NCI-H774 (cell line): ENCODE results near the gene ITGAD.
"Not testable (repeated sequence)": the region's sequence is repeated elsewhere in the genome, so short reads cannot be mapped to it uniquely, and the experiment has no call there.

Experiments
- DNase-seq: peaks from one replicate; lab custom pipeline; 2025; lab: John Stamatoyannopoulos, UW

Gene ITGAD

DNA sequence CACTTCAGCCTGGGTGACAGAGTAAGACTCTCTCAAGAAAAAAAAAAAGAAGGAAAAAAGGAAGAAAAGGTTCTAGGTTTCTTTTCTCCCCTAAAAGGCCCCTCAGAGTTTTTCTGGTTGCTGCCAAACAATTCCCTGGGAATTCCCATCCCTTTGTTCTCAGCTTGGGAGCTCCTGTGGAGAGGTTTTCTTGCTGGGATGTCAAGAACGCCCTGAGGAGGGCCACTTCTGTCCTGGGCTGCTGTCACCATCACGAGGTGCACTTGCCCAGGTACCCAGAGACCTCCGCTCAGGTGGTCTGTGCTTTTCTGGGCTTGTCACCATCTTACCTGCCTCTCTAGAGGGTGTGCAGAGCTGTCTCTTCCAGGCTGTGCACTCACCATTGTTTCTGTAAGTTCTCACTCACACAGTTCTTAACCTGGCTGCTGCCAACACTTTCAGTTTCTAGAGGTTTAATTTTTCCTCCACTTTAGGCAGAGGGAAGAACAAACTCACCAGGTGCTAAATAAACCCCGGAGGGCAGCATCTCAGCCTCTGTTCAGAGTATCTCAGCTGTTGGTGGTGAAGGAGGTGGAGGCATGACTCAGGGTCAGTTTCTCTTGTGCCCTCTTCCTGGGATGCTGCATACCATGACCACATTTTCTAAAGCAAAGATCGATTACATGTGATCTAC, 37.4 kb downstream of the ITGAD start:
- no peak for DNase-seq

DNA sequence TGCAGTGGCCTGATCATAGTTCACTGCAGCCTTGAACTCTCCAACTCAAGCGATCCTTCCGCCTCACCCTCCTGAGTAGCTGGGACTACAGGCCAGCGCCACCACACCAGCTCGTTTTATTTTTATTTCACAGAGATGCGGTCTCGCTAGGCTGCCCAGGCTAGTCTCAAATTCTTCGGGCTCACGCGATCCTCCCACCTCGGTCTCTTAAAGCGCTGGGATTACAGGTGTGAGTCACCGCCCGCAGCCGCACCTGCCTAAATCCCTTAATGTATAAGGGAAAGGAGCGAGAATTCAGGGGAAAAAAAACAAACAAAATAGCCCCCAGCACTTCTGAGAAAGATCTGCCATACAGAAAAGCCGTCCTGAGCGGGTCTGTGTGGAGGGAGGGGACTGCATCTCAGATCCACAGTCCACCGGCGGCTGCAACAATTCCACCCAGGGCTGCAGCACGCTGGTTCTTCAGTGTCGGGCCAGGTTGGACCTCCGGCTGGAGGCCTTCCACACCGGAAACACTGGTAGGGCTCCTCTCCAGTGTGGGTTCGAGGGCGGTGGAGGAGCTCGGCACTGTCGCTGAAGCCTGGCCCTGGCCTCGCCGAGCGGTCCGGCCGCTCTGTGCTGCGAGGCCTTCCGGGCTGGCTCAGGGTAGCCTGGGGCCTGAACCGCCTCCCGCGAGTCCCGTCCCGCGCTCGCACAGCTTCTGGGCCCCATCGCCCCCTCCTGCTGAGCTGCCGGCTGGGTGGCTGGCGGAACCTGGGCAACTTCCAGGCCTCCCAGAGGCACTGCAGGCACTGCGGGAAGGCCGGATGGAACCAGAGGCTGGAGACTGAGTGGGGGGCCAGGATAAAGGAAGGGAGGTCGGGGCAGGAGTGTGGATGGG, 42.4 kb downstream of the ITGAD start:
- no peak for DNase-seq

DNA sequence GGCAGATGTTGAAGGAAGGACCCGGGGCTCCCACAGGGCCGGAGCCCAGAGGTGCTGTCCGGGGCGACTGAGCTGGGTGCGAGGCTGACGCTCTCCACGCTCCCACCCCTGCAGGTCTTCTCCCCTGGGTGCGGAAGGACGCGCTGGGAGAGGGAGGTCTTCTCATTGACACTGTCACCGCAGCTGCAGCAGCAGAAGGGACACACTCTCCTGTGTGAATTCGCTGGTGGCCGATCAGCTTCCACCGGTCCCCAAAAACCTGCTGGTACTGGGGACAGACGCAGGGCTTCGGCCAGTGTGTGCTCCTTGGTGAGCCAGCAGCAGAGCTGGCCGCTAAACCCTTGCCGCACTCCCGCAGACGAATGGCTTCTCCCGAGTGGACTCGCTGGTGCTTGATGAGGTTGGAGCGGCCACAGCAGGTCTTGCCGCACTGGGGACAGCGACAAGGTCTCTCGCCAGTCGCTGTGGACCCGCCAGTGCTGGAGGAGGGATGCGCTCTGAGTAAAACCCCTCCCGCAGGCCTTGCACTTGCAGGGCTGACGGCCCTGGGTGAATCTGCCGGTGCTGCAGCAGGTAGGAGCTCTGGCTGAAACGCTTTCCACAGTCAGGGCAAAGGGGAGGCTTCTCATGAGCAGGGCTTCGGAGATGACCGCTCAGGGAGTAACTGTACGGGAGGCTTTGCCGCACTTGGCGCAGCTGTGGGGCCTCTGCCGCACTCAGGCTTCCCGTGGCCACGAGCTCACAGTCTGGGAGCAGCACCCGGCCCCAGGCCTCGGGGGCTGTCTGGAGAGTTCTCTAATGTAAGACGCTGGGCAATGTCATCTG, 43.3 kb downstream of the ITGAD start:
- no peak for DNase-seq

DNA sequence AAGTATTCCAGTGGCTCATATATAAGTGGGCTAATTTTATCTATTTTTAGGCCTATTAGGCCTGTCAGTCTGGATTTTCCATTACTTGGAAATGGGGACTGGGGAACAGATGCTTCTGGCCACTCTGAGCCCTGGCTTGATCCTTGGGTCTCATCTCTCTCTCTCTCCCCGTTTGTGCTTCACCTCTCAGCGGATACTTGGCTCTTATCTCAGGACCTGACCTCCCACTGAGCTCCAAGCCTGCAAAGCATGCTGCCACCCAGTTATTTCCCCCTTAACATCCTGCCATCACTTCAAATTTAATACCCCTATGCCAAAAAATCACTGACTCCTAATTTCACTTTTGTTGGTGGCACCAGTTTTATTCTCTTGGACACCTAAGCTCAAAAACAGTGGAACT, 45.3 kb downstream of the ITGAD start:
- DNase-seq = no peak

- DNase-seq = not testable (repeated sequence)
Observed at GRCh38 chr16:31439023-31439422, 45.9 kb downstream of the ITGAD start.

DNA sequence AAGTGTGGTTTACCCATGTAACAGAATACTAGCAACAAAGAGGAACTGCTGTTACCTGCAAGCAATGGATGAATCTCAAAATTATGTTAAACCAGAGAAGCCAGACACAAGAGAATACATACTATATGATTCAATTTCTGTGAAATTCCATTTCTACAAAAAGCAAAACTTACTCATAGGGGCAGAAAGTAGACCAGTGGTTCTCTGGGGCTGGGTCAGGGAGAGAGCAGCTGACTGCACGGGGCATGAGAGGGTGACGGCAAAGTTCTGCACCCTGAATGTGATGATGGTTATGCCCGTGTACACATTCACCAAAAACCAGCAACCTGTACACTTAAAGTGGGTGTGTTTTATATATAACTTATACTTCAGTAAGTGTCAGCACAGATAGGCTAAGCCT, 46.4 kb downstream of the ITGAD start:
- DNase-seq = no peak

DNA sequence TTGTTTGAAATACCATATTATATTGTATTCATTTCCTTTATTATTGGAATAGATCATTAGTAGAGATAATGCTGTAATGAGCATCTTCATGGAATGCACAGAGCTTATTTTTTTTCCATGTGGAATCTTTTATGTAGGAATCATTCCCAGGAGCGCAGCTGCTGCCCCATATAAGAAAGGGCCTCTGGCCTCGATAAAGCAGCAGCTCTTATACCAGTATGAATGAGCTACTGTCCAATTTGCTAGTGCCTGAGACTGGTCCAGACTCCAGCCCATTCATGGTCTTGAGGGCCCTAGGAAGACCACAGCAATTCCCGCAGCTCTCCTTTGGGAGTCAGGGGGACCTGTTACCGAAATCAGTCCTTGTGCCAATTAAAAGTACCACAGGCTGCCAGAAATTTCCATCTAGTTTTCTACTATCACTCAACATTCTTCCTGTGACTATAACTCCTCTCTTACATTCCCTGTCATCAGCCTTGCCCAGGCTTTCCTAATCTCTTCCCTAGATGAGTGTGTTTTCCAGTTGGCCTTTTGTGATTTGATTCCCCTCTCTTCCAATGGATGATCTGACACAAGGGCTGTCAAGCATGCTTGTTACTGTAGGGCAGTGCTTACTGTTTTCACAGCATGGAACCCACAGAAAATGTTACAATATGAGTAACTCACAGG, 47.5 kb downstream of the ITGAD start:
- no peak for DNase-seq

DNA sequence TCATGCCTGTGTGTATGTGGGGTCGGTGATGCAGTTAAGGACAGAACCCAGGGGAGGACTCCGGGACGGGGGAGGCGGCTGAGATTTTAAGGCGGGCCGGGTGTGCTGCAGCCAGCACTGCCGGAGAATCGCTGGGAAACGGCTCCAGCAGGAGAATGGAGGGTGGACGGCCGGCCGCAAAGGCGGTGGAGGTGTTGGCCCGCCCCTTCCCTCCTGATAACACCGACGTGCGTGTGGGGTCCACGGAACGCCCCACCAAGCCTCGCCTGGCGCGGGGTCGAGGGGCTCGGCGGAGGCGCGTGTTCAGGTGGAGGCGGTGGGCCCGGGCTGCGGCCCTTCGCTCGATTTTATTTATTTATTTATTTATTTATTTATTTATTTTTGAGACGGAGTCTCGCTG, 48.8 kb downstream of the ITGAD start:
- no peak for DNase-seq

DNA sequence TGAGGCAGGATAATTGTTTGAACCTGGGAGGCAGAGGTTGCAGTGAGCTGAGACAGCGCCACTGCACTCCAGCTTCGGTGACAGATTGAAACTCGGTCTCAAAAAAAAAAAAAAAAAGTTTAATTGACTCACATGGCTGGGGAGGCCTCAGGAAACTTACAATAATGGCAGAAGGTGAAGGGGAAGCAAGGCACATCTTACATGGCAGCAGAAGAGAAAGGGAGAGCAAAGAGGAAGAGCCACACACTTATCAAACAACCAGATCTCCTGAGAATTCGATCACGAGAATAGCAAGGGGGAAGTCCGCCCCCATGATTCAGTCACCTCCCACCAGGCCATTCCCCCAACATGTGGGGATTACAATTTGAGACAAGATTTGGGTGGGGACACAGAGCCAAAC, 52.8 kb downstream of the ITGAD start:
- DNase-seq = not testable (repeated sequence)

DNA sequence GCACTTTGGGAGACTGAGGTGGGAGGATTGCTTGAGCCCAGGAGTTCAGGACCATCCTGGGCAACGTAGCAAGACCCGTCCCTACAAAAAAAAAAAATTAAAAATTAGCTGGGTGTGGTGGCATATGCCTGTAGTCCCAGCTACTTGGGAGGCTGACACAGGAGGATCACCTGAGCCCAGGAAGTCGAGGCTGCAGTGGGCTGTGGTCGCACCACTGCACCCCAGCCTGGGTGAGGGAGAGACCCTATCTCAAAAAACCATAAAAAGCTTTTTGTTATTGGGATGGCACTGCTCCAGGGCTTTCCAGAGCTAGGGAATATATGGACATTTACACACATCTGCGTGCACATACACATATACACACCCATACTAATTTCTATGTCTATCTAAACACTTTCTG, 58.1 kb downstream of the ITGAD start:
- no peak for DNase-seq

DNA sequence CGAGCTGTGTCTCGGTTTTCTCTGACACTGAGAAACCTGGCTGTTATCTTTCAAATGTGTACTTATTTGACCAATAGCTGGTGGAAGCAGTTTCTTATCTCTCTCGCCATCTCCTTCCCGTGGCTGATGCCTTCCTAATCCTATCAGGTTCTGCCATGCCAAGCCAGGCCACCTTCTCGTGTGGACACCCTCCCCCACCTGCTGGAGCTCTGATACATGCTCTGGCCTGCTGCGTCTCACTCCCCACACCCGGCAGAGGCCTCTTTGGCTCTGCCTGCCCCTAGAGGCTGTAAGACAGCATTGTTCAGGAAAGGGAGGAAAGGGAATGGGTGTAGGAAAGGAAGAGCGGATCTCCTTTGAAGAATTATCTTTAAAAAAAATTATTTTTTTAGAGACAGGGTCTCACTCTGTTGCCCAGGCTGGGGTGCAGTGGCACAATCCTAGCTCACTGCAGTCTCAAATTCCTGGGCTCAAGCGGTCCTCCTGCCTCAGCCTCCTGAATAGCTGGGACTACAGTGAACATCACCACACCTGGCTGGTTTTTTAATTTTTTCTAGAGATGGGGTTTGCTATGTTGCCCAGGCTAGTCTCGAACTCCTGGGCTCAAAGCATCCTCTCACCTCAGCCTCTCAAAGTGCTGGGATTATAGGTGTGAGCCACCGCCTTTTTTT, 58.7 kb downstream of the ITGAD start:
- DNase-seq = no peak

GRCh38 chr16:31452631-31453106, 59.5 kb downstream of the ITGAD start:
- no peak for DNase-seq

DNA sequence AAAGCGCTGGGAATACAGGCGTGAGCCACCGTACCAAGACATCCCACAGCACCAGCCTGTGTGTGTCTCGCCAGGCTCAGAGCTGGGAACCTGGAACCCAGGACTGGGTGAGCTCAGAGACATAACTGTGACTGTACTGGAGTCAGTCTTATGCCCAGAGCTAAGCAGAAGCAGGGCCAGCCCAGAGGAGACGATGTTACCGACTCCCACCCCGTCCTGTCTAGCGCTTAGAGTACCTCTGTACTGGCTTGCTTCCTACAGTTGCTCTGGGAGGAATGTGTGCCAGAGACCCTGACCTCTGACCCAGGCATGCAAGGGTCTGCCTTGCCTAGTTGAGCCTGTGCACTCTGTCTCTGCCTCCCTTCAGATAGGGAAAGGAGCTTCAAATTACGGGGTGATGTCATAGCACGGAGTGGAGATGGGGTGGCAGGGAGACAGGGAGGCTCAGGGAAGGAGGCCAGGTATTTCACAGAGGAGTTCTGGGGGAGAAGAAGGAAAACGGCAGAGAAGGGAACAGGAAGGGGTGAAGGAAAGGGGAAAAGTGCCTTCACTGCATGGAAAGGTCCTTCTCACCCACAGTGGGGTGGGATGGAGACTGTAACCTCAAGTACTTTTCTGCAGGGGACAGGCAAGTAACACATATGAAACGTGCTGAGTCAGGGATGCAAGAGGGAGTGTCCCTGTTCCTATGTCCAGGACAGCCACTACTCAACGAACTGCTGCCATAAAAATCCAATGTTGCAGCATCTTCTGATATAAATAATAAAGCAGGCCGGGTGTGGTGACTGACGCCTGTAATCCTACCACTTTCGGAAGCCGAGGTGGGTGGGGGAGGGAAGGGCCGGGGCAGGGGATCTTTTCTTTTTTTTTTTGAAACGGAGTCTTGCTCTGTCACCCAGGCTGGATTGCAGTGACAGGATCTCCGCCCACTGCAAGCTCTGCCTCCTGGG, 60.4 kb downstream of the ITGAD start:
- no peak for DNase-seq

DNA sequence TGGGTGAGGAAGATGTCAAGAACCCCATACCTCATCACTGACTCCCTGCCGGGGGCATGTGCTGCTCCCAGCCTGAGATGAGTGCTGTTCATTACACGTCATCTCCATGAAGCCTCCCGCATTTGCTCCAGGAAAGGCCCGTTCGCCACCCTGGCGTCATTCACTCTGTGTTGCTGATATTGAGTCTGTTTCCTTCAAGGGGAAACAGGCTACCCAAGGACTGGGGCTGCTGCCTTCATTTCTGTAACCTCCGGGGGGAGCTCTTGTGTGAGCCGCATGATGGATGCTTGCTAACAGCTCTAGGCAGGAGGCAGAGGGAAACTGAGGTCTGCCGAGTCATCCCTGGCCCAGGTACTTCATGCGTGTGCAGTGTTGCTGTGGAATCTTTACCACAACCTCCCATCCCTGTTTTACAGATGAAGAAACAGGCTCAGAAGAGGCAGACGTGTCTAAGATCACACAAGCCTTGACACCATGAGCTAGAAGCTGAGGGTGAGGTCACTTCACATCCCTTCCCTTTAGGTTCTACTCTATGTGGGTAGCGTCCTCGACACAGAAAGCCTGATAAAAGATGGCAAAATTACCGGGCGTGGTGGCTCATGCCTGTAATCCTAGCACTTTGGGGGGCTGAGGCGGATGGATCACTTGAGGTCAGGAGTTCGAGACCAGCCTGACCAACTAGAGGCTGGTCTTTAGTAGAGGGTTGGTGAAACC, 62.6 kb downstream of the ITGAD start:
- no peak for DNase-seq

DNA sequence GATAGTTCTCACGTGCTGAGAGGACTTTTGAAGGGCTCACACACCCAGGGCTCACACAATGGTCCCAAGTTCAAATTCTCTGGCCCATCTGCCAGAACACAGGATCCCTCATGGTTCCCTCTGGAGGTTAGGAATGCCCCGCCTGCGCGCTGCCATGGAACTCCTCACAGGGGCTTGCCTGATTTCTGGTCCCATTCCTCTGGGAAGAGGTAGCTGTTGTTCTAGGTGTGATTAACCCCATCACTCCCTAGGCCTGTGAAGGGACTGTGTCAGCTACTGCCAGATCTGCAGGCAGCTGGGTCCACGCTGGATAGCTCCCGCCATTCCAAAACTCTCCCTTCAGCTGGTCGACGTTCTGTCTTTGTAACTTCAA, 63.8 kb downstream of the ITGAD start:
- no peak for DNase-seq

DNA sequence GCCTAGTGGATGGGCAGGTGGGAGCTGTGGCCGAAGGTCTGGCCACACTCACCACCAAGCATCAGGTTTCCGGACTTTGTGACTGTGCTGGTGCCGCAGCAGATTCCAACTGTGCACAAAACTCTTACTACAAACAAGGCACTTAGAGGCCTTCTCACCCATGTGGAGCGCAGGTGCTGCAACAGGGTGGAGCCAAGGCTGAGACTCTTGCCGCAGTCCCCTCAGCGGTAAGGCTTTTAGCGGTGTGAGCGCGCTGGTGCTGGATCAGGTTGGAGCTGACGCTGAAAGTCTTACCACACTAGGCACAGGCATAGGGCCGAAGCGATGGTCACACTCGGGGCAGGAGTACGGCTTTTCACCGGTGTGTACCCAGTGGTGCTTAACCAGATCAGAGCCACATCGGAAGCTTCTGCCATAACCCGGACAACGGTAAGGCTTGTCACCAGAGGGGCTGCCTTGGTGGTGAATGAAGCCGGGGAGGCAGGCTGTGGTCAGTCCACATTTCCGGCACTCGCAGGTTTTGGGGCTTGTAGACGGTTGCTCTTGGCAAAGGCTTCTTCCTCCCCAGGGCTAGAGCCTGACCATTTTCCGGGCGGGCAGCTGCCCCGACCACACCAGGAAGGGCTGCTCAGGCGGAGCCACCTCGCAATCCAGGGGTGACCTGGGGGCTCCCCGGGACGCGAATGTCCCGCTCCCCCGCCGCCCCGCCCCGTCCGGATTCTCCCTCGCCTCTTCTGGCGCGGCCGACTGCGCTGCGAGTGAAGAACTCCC, 65.1 kb downstream of the ITGAD start:
- DNase-seq = no peak

DNA sequence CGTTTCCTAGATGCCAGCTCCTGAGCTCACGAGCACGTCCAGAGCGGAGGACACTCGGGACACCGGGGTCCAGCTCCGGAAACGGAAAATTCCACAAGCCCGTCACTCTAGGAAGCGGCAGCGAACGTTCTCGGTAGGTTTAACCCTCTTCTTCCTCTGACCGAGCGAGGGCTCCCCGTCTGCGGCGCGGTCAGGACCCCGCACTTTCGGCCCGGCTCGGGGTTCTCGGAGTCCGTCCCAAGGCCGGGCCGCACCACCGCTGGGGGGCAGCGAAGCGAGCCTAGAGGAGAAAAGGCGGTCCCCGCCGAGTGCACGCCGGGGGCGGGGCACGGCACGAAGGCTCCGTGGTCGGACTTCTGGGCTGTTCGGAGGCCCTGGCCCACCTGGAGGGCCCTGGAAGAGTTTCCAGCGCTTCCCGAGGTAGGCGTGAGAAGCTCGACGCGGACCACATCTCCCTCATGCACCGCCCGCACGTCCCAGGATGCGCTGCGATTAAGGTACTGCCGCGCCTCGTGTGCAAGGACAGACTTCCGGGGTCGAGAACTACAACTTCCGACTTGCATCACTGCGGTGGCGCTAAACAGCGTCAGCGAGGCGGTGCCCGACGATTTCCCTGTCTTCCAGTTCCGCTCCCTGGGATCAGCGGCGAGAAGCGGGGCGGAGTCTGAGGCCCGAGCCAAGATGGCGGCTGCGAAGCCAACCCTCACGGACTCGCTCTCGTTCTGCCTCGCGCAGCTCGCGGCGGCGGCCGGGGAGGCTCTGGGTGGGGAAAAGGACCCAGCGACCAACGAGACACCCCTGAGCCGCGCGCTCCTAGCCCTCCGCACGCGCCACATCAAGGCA, 65.9 kb downstream of the ITGAD start, which contains the start of gene ARMC5:
Gene ARMC5 (plus strand): TSS at position 658 of the 843 bp plus-strand sequence. CDS start 24 bp downstream, at position 682.
- DNase-seq = peak; percentile 95
